HepG2 (cell line): ENCODE measurements around the gene PIGW. TPM values are rescaled to one million over a fixed set of nuclear protein-coding genes. Genes with fewer than 3 reads are reported as not detected.

Source experiments
- ATF4 ChIP-seq, 2 experiments: fragments of 450-650 bp in 1 of 2; sonication (generic) in 1 of 2; formaldehyde crosslinking; IDR thresholded peaks; 2 replicates each; pipeline versions ENCODE4 v1.5.0 to v1.8.0; 2020 to 2022; ENCODE audit warnings: mild to moderate bottlenecking in 1 of 2, missing genetic modification reagents in 1 of 2
- ATF5 ChIP-seq: sonication (generic); formaldehyde crosslinking; IDR thresholded peaks from 2 replicates; pipeline ENCODE4 v1.4.0; 2020; ENCODE audit warnings: mild to moderate bottlenecking, low read depth, missing genetic modification reagents
- EHMT2 ChIP-seq: fragments of 200-600 bp; sonication (generic); IDR thresholded peaks from 2 replicates; pipeline ENCODE4 v1.7.0; 2017; ENCODE audit warnings: antibody characterized with exemption, low read depth, low read length, borderline replicate concordance
- ESRRA ChIP-seq: sonication (generic); formaldehyde crosslinking; IDR thresholded peaks from 2 replicates; pipeline ENCODE4 v1.5.1; 2020; ENCODE audit warnings: mild to moderate bottlenecking, low read depth, missing genetic modification reagents
- NCOR1 ChIP-seq: fragments of 200-600 bp; sonication (generic); IDR thresholded peaks from 2 replicates; pipeline ENCODE4 v1.7.0; 2017; ENCODE audit warnings: antibody characterized with exemption, low read length, borderline replicate concordance
- POGK ChIP-seq: sonication (generic); formaldehyde crosslinking; conservative IDR thresholded peaks from 2 replicates; pipeline ENCODE4 v1.8.0; 2022; ENCODE audit warnings: mild to moderate bottlenecking, moderate library complexity, missing genetic modification reagents
- PPARG ChIP-seq: conservative IDR thresholded peaks from 2 replicates; pipeline ENCODE4 v1.6.1; 2016; ENCODE audit warnings: missing biosample characterization, missing genetic modification reagents
- RXRA ChIP-seq: sonication (generic); formaldehyde crosslinking; IDR thresholded peaks from 2 replicates; pipeline ENCODE4 v1.5.1; 2020; ENCODE audit warnings: missing genetic modification reagents
- SIX4 ChIP-seq: sonication (generic); formaldehyde crosslinking; IDR thresholded peaks from 2 replicates; pipeline ENCODE4 v1.4.0; 2020; ENCODE audit warnings: missing genetic modification reagents
- SMAD9 ChIP-seq: sonication (generic); formaldehyde crosslinking; IDR thresholded peaks from 2 replicates; pipeline ENCODE4 v1.5.1; 2020; ENCODE audit warnings: mild to moderate bottlenecking, missing genetic modification reagents
- SOX5 ChIP-seq: IDR thresholded peaks from 2 replicates; pipeline ENCODE4 v1.6.1; 2016; ENCODE audit warnings: borderline replicate concordance
- SP4 ChIP-seq: sonication (generic); formaldehyde crosslinking; IDR thresholded peaks from 2 replicates; pipeline ENCODE4 v1.8.1; 2023; ENCODE audit warnings: mild to moderate bottlenecking, missing genetic modification reagents
- THAP11 ChIP-seq: IDR thresholded peaks from 2 replicates; pipeline ENCODE4 v1.6.1; 2016; ENCODE audit warnings: missing biosample characterization, missing genetic modification reagents
- ZBTB7A ChIP-seq: sonication (generic); formaldehyde crosslinking; IDR thresholded peaks from 2 replicates; pipeline ENCODE4 v1.8.0; 2022; ENCODE audit warnings: mild to moderate bottlenecking, missing genetic modification reagents
- ZFYVE20 ChIP-seq: sonication (generic); formaldehyde crosslinking; IDR thresholded peaks from 2 replicates; pipeline ENCODE4 v1.8.0; 2023; ENCODE audit warnings: low read depth, mild to moderate bottlenecking, moderate library complexity, missing genetic modification reagents, borderline replicate concordance
- ZNF12 ChIP-seq: sonication (generic); formaldehyde crosslinking; IDR thresholded peaks from 2 replicates; pipeline ENCODE4 v1.5.0; 2020; ENCODE audit warnings: missing genetic modification reagents
- ZNF205 ChIP-seq: IDR thresholded peaks from 2 replicates; pipeline ENCODE4 v1.6.1; 2018; ENCODE audit warnings: missing biosample characterization, missing genetic modification reagents
- ZNF713 ChIP-seq: sonication (generic); formaldehyde crosslinking; IDR thresholded peaks from 2 replicates; pipeline ENCODE4 v1.4.0; 2020; ENCODE audit warnings: mild to moderate bottlenecking, missing genetic modification reagents
- ZNF761 ChIP-seq: sonication (generic); formaldehyde crosslinking; conservative IDR thresholded peaks from 2 replicates; pipeline ENCODE4 v1.4.0; 2020; ENCODE audit warnings: mild to moderate bottlenecking, missing genetic modification reagents
- ZNF777 ChIP-seq: sonication (generic); formaldehyde crosslinking; IDR thresholded peaks from 2 replicates; pipeline ENCODE4 v1.4.0; 2020; ENCODE audit warnings: missing genetic modification reagents
- polyA plus RNA-seq, 8 experiments: library from polyadenylated mRNA; depleted of rRNA in 3 of 8; stranded (reverse) in 7 of 8; unstranded in 1 of 8; fragments of >200 nt; fragmentation: Illumina TruSeq in 4 of 8; extraction: Trizol in 4 of 8; gene quantifications; 2 replicates each; pipeline versions ENCODE4 v1.2.1 to v1.2.3, GENCODE V29; 2011 to 2016; ENCODE audit warnings: low read depth in 4 of 8, missing spikeins in 1 of 8, mixed read lengths in 1 of 8; ENCODE audit not compliant: insufficient read depth in 1 of 8
- total RNA-seq, 5 experiments: library from RNA; depleted of rRNA; stranded (reverse); fragments of >200 nt; fragmentation: Illumina TruSeq; extraction: Trizol; gene quantifications; 2 replicates each; pipeline ENCODE4 v1.2.3, GENCODE V29; 2016; ENCODE audit warnings: low read depth in 1 of 5
- TF ChIP-seq, protein P1 (sequence below): sonication (generic); formaldehyde crosslinking; IDR thresholded peaks from 2 replicates; pipeline ENCODE4 v1.5.0; 2020; ENCODE audit warnings: missing genetic modification reagents
- TF ChIP-seq, protein P2 (sequence below): sonication (generic); formaldehyde crosslinking; IDR thresholded peaks from 2 replicates; pipeline ENCODE4 v1.5.0; 2020; ENCODE audit warnings: mild to moderate bottlenecking, missing genetic modification reagents

PIGW gene
- total and polyA plus RNA-seq, 2 of the 13 experiments (the other 11 are each of a cell fraction or from before 2014, with no cell fraction given) = 9.0 to 24.0 TPM

DNA sequence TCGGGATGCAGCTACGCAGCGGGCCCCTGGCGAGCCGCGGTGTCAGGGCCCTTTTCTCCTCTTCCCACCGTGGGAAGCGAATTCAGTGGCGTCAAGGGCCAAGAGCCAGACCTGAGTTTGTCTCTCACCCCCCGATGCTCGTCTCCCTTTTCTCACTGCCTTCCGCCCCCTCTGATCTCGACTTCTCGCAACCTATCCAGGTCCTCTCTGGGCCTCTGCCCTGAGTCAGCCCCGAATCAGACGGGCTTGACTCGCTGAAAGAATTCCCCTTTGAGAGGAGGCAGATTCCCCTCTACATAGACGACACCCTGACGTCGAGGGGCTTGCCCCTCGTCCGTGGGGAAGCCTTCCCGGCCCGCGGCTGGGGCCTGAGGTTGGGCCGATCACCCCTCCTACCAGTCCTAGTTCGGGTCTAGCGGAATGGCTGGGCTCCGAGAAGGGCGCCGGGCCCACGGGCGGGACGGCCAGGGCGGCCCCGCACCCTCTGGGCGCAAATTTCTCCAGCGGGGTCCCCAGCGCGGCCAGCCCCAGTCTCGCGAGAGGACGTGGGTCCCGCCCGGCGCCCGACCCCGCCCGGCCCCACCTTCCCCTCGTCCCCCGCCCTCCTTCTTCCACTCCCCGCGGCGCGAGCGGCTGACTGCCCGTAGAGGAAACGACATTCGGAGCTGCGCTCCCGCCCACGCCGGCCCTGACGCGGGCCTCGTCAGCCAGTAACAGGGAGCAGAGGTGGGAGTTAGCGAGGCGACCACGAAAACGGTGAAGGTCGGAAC is 9.7 kb downstream of the PIGW start, which contains the start of gene GGNBP2 (continued):
- TF ChIP-seq SOX5 (0 out of 2 replicates have a peak, but pooled peaks have one; percentile 2), POGK (peak; percentile 45; the same call in 1 of the 2 replicates), SP4 (peak; percentile 53; the same call in 1 of the 2 replicates), ZNF777 (CRISPR knock-in tag) (peak; percentile 99), PPARG (CRISPR knock-in tag) (0 out of 2 replicates have a peak, but pooled peaks have one; percentile 10), ZBTB7A (peak; percentile 64; the same call in 1 of the 2 replicates), ZNF713 (CRISPR knock-in tag) (0 out of 2 replicates have a peak, but pooled peaks have one; percentile 38), EHMT2 (no peak), SIX4 (CRISPR knock-in tag) (no peak), RXRA (CRISPR knock-in tag) (peak; percentile 29; the same call in 1 of the 2 replicates), ZNF761 (CRISPR knock-in tag) (0 out of 2 replicates have a peak, but pooled peaks have one; percentile 9), THAP11 (CRISPR knock-in tag) (peak; percentile 60; the same call in 1 of the 2 replicates), ATF5 (0 out of 2 replicates have a peak, but pooled peaks have one; percentile 31), ZNF12 (CRISPR knock-in tag) (0 out of 2 replicates have a peak, but pooled peaks have one; percentile 10), ATF4 (CRISPR knock-in tag; IDR thresholded peaks at IDR 0.05) (0 out of 4 replicates have a peak, but pooled peaks of 1 of the 2 experiments have one; percentile 0), ZFYVE20 (CRISPR knock-in tag) (0 out of 2 replicates have a peak, but pooled peaks have one; percentile 34), ESRRA (CRISPR knock-in tag) (0 out of 2 replicates have a peak, but pooled peaks have one; percentile 34), SMAD9 (CRISPR knock-in tag) (0 out of 2 replicates have a peak, but pooled peaks have one; percentile 45), NCOR1 (0 out of 2 replicates have a peak, but pooled peaks have one; percentile 10), ZNF205 (CRISPR knock-in tag) (no peak)
- TF ChIP-seq, protein P1, sequence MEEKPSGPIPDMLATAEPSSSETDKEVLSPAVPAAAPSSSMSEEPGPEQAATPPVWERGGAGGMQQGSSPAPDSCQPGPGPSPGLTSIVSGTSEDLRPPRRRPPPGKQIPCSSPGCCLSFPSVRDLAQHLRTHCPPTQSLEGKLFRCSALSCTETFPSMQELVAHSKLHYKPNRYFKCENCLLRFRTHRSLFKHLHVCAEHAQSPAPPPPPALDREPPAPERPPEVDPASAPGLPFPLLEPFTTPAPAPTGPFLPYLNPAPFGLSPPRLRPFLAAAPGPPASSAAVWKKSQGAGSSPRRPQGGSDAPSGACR (CRISPR knock-in tag) = peak; percentile 40; the same call in 1 of the 2 replicates
- TF ChIP-seq, protein P2, sequence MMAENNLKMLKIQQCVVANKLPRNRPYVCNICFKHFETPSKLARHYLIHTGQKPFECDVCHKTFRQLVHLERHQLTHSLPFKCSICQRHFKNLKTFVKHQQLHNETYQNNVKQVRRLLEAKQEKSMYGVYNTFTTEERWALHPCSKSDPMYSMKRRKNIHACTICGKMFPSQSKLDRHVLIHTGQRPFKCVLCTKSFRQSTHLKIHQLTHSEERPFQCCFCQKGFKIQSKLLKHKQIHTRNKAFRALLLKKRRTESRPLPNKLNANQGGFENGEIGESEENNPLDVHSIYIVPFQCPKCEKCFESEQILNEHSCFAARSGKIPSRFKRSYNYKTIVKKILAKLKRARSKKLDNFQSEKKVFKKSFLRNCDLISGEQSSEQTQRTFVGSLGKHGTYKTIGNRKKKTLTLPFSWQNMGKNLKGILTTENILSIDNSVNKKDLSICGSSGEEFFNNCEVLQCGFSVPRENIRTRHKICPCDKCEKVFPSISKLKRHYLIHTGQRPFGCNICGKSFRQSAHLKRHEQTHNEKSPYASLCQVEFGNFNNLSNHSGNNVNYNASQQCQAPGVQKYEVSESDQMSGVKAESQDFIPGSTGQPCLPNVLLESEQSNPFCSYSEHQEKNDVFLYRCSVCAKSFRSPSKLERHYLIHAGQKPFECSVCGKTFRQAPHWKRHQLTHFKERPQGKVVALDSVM (CRISPR knock-in tag) = peak; percentile 50
